Skin of body (tissue), 2 donors: Measurements from ENCODE around the gene PRRX1. TPM values are rescaled to one million over a fixed set of nuclear protein-coding genes. Genes with fewer than 3 reads are reported as not detected.

ENCODE experiments used
- DNase-seq: peaks from one replicate; lab custom pipeline; 2025; lab: John Stamatoyannopoulos, UW
- total RNA-seq: library from RNA; depleted of rRNA; stranded (reverse); fragments of >200 nt; gene quantifications from one replicate; pipeline ENCODE4 v1.2.3, GENCODE V29; 2014

PRRX1 gene
- total RNA-seq, 1 donor from 2014 or later: 118 TPM

GRCh38 chr1:170664828-170665612 lies 1.1 kb downstream of the PRRX1 start:
- DNase-seq: no peak

GRCh38 chr1:170665629-170666028 lies 1.7 kb downstream of the PRRX1 start:
- DNase-seq: peak; percentile 14

- peak; percentile 38 for DNase-seq
Observed at GRCh38 chr1:170666541-170667254, 2.8 kb downstream of the PRRX1 start.

- DNase-seq: peak; percentile 61
Observed at GRCh38 chr1:170668209-170669106, 4.5 kb downstream of the PRRX1 start.

GRCh38 chr1:170669107-170669445 lies 5.1 kb downstream of the PRRX1 start:
- no peak for DNase-seq

- no peak for DNase-seq
Observed at GRCh38 chr1:170669586-170670530, 5.9 kb downstream of the PRRX1 start.

- peak; percentile 74 for DNase-seq
Observed at GRCh38 chr1:170670802-170671628, 7.1 kb downstream of the PRRX1 start.

GRCh38 chr1:170671629-170671963 lies 7.7 kb downstream of the PRRX1 start:
- no peak for DNase-seq

- DNase-seq: no peak
Observed at GRCh38 chr1:170672316-170672715, 8.4 kb downstream of the PRRX1 start.

- DNase-seq: no peak
Observed at GRCh38 chr1:170674239-170674638, 10.3 kb downstream of the PRRX1 start.

GRCh38 chr1:170674986-170675385 lies 11.1 kb downstream of the PRRX1 start:
- DNase-seq: no peak

GRCh38 chr1:170675865-170676264 lies 11.9 kb downstream of the PRRX1 start:
- peak; percentile 50 for DNase-seq

- no peak for DNase-seq
Observed at GRCh38 chr1:170676628-170677027, 12.7 kb downstream of the PRRX1 start.

- no peak for DNase-seq
Observed at GRCh38 chr1:170678027-170678600, 14.2 kb downstream of the PRRX1 start.

- no peak for DNase-seq
Observed at GRCh38 chr1:170680428-170680827, 16.5 kb downstream of the PRRX1 start.

GRCh38 chr1:170682169-170682568 lies 18.2 kb downstream of the PRRX1 start:
- no peak for DNase-seq

GRCh38 chr1:170682809-170683208 lies 18.9 kb downstream of the PRRX1 start:
- no peak for DNase-seq

- DNase-seq: peak; percentile 39
Observed at GRCh38 chr1:170685166-170685565, 21.2 kb downstream of the PRRX1 start.

- DNase-seq: no peak
Observed at GRCh38 chr1:170686291-170686690, 22.4 kb downstream of the PRRX1 start.

GRCh38 chr1:170687621-170688020 lies 23.7 kb downstream of the PRRX1 start:
- DNase-seq: no peak
